PC-9 (cell line): ENCODE measurements around the gene SNCA.

ENCODE experiments used
- CTCF ChIP-seq: fragments of 200-600 bp; sonication (generic); conservative IDR thresholded peaks from 2 replicates; pipeline ENCODE4 v1.6.1; 2017; ENCODE audit warnings: mixed run types, antibody characterized with exemption, mild to moderate bottlenecking, moderate library complexity
- EZH2 ChIP-seq: fragments of 200-600 bp; sonication (generic); IDR thresholded peaks from 2 replicates; pipeline ENCODE4 v1.8.0; 2017; ENCODE audit warnings: antibody characterized with exemption, low read depth

- TF ChIP-seq CTCF (no peak), EZH2 (no peak)
These were observed 155.7 kb downstream of the SNCA start for GRCh38 chr4:89681219-89681618.
